GM12801 (cell line): ENCODE measurements around the gene ECT2L.

Experiments used
- TF ChIP-seq, protein P1 (sequence below): IDR thresholded peaks from one replicate; pipeline ENCODE4 v1.5.1; 2011; ENCODE audit warnings: control low read depth; ENCODE audit not compliant: insufficient read length; ENCODE audit errors: extremely low read depth

ECT2L gene

DNA sequence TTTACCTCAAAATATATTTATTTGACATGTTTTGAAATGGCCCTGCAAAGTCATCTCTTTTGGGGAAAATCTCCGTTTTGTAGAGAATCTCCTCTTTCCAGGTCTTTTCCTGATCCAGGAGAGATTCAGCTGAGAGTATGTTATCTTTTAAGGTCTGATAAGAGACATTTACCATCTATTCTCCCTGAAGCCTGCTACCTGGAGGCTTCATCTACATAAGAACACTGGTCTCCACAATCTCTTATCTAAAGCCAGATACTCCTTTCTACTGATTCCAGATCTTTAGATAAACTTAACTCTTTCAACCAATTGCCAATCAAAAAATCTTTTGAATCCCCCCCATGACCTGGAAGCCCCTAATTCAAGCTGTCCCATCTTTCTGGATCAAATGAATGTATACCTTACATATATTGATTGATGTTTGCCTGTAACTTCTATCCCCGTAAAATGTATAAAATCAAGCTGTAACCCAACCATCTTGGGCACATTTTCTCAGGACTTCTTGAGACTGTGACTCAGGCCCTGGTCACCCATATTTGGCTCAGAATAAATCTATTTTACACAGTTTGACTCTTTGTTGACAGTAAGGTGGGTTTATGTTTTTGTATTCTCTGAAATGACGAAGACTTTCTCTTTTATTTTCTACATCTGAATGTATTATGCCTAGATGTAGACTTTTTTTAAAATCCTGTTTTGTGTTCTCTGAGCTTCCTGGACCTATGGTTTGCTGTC, 95.5 kb downstream of the ECT2L start:
- TF ChIP-seq, protein P1, sequence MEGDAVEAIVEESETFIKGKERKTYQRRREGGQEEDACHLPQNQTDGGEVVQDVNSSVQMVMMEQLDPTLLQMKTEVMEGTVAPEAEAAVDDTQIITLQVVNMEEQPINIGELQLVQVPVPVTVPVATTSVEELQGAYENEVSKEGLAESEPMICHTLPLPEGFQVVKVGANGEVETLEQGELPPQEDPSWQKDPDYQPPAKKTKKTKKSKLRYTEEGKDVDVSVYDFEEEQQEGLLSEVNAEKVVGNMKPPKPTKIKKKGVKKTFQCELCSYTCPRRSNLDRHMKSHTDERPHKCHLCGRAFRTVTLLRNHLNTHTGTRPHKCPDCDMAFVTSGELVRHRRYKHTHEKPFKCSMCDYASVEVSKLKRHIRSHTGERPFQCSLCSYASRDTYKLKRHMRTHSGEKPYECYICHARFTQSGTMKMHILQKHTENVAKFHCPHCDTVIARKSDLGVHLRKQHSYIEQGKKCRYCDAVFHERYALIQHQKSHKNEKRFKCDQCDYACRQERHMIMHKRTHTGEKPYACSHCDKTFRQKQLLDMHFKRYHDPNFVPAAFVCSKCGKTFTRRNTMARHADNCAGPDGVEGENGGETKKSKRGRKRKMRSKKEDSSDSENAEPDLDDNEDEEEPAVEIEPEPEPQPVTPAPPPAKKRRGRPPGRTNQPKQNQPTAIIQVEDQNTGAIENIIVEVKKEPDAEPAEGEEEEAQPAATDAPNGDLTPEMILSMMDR: no peak

DNA sequence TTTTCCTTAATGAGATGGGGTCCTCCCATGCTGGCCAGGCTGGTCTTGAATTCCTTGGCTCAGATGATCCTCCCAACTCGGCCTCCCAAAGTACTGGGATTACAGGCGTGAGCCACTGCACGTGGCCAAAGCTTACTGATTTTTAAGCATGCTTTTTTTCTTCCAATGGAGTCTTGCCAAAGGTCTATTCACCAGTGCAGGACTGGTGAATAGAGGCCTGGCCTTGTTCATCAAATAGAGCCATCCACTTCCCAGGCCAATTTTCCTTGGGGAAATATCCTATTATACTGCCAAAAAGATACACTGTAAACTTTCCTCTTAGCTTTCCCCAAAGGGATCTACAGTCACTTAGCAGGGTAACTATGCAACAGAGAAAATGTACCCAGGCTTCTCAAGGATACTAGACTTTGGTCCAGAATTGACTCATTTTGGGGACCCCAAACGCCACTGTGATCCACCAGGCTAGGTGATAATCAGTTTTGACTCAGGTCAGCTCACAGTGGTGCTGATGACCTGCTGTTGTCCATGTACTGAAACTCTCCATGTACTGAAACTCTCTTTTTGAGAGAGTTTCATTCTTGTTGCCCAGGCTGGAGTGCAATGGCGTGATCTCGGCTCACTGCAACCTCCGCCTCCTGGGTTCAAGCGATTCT, 100.3 kb downstream of the ECT2L start:
- TF ChIP-seq, protein P1: no peak

DNA sequence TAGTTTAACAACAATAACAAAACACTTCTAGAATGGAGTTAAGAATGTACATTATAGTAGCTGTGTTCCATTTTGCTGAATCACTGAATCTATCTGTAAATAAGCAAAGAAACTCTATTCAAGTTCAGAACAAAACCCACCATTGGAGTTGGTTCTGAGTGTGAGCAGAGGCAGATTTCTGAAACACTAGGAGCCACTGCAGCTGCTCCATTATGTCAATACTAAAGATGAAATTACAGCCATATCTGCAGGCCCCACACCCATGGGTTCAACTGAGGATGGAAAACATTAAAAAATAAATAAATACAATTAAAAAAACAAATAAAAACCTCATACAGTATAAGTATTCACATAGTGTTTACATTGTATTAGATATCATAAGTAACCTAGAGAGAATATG, 101.1 kb downstream of the ECT2L start:
- TF ChIP-seq, protein P1: no peak

DNA sequence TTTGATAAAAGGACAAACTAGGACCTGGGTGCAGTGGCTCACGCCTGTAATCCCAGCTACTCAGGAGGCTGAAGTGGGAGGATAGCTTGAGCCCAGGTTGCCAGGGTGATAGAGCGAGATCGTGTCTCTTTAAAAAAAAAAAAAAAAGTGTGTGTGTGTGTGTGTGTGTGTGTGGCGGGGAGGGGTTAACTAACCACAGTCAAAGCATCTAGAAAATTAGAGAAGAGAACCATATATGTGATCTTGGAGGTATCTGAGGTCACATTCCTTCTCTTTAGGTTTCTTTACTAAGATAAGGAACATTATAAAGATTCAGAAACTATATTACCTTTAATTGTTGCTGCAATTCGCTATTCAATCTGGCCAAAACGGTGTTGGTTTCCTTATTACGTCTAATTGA, 111.3 kb downstream of the ECT2L start:
- TF ChIP-seq, protein P1: no peak

DNA sequence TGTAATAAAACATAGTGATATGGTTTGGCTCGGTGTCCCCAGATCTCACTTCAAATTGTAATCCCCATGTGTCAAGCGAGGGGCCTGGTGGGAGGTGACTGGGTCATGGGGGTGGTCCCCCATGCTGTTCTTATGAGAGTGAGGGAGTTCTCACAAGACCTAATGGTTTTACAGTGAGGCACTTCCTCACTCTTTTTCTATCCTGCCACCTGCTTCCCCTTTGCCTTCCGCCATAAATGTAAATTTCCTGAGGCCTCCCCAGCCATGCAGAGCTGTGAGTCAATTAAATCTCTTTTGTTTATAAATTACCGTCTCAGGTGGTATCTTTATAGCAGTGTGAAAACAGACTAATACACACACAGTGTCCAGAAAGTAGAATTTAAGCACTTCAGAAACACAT, 113.6 kb downstream of the ECT2L start:
- TF ChIP-seq, protein P1: no peak

DNA sequence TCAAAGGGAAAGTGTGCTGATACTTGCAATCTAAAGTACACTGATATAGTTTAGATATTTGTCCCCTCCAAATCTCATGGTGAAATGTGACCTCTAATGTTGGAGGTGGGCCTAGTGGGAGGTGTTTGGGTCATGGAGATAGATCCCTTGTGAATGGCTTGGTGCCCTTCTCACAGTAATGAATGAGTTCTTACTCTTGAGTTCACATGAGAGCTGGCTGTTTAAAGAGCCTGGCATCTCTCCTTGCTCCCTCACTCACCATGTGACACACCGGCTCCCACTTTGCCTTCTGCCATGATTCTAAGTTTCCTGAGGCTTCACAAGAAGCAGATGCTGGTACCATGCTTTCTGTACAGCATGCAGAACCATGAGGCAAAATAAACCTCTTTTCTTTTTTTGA, 114.1 kb downstream of the ECT2L start:
- TF ChIP-seq, protein P1: no peak

DNA sequence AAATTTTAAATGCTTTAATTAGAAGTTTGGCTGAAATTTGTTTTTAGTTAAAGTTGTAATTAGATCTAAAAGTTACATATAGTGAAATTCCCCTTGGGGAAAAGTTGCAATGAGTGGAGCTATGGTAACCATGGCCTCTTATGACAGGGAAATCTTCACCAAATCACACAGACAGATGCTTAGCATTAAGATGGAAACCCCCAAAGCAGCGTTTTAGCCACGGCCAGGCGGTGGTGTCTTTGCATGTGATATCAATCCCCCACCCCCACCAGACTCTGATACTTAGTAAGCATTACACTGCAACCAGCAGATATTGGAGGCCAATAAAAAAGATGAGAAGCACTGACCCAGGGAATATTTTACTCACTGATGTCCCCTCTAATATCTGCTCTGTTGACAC, 116.4 kb downstream of the ECT2L start:
- TF ChIP-seq, protein P1: no peak
